ENCODE data around the gene E2F2. TPM values are rescaled to one million over a fixed set of nuclear protein-coding genes. Genes with fewer than 3 reads are reported as not detected.

Gene E2F2
- total RNA-seq, 4 donors from 2014 or later, result under 0.01 to 0.85 (median 0.26) TPM

DNA sequence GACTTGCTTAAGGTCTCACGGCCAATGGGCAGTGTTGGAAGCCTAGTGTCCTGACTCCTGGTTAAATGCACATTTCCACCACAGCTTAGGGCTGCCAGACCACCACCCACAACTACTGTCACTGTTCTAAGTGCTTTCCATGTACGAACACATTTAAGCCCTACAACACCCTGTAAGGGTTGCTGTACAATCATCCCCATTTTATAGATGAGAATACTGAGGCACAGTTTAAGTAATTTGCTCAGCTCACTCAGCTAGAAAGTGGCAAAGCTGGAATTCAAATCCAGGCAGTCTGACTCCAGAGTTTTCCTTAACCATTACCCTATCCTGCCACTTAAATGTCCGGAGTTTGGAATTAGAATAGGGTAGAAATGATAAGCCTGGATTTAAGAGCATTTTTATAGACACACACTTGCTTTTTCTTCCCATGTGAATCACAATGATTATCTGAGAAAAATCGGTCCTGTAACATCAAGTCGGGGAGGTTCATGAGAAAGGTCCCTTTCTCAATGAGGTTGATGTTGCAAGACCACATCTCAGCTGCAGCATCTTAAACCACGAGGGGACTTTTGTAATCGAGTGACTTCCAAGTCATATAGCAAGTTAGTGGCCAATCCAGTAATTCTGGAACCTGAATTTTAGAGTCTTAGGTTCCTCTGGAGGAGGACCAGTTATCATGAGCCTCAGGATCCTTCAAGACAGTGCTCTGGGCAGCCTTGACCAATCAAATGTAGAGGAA is 8.6 kb downstream of the E2F2 start:
- TF ChIP-seq, protein P1, sequence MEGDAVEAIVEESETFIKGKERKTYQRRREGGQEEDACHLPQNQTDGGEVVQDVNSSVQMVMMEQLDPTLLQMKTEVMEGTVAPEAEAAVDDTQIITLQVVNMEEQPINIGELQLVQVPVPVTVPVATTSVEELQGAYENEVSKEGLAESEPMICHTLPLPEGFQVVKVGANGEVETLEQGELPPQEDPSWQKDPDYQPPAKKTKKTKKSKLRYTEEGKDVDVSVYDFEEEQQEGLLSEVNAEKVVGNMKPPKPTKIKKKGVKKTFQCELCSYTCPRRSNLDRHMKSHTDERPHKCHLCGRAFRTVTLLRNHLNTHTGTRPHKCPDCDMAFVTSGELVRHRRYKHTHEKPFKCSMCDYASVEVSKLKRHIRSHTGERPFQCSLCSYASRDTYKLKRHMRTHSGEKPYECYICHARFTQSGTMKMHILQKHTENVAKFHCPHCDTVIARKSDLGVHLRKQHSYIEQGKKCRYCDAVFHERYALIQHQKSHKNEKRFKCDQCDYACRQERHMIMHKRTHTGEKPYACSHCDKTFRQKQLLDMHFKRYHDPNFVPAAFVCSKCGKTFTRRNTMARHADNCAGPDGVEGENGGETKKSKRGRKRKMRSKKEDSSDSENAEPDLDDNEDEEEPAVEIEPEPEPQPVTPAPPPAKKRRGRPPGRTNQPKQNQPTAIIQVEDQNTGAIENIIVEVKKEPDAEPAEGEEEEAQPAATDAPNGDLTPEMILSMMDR (IDR thresholded peaks at IDR 0.05; ENCODE audit: low read depth), result no peak

DNA sequence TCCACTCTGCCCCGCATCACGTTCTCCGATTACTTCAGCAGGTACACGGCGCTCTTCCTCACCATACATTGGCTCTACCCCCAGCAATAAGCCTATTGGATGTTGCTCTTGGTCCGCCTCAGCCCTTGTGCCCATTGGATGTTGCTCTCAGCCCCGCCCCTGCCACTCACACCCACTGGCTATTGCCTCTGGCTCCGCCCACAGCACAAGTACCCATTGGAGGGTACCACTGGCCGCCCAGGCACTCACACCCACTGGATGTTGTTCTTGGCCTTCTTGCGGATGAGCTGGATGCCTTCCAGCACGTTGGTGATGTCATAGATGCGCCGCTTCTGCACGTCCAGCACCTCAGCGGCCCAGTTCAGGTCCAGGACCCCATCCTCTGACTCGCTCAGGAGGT is 9.4 kb downstream of the E2F2 start:
- TF ChIP-seq, protein P1 (IDR thresholded peaks at IDR 0.05; ENCODE audit: low read depth), result no peak

DNA sequence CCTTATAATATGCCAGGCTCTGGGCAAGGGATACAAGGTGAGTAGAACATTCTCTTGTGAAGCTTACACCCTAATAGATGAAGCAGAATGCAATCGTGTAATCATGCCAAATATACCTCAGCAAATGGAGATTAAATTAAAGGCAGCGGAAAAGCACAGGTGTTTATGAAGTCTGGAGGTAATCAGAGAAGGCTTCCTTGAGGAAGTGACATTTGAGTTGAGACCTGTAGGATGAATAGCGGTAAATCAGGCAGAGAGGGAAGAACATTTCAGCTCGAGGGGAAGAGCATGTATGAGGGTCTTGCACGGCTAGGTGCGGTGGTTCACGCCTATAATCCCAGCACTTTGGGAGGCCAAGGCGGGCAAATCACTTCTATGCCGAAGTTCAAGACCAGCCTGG is 13.5 kb downstream of the E2F2 start:
- TF ChIP-seq, protein P1 (IDR thresholded peaks at IDR 0.05; ENCODE audit: low read depth), result no peak

DNA sequence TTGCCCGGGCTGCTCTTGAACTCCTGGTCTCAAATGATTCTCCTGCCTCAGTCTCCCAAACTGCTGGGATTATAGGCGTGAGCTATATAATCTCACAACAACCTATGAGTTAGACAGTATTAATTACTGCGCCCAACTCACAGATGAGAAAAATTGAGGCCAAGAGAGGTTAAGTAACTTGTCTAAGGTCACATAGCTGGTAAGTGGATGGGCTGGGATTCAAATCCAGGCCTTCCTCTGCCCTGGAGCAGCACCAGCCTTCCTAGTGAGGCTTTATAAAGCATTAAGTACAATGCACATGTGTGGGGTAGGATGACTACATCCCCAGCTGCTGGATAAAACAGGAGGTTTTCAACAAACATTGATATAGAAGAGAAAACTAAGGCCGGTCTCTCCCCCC is 15.1 kb downstream of the E2F2 start:
- TF ChIP-seq, protein P1 (IDR thresholded peaks at IDR 0.05; ENCODE audit: low read depth), result no peak

DNA sequence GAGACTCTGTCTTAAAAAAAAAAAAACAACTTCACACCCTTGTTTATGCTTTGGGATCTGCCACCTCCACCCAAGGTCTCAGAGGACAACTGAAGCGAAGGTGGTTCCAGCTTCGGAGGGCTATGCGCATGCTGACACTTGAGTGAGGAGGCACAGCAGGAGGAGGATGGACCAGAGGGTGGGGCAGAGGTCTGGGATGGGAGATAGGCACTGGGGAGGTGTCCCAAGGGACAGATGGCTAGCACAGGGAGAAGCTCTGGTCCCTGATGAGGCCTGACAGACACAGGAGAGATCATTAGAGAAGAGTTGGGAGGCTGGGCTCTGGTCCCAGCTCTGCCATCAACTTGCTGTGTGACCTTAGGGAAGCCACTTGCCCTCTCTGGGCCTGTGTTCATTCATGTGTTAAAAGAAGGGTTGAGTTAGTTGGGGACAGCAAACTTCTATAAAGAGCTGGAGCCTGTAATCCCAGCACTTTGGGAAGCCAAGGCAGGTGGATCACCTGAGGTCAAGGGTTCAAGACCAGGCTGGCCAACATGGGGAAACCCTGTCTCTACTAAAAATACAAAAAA is 16.8 kb downstream of the E2F2 start:
- TF ChIP-seq, protein P1 (IDR thresholded peaks at IDR 0.05; ENCODE audit: low read depth), result no peak

DNA sequence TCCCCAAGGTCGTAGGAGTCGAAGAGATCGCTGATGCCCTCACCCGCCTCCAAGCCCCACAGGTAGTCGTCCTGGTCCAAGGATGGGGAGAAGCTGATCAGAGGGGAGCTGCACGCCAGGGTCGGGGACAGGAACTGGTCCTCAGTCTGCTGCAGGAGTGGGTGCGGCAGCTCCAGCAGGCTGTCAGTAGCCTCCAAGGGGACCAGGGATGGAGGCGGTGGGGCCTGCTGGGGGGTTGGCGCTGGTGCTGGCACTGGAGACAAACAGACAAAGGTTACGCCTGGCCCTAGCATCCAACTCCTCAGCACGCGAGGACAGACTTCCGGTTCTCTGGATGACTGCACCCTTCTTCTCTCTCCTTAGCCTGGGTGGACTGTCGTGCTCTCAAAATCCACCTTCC is 21.1 kb downstream of the E2F2 start:
- TF ChIP-seq, protein P1 (IDR thresholded peaks at IDR 0.05; ENCODE audit: low read depth), result no peak

DNA sequence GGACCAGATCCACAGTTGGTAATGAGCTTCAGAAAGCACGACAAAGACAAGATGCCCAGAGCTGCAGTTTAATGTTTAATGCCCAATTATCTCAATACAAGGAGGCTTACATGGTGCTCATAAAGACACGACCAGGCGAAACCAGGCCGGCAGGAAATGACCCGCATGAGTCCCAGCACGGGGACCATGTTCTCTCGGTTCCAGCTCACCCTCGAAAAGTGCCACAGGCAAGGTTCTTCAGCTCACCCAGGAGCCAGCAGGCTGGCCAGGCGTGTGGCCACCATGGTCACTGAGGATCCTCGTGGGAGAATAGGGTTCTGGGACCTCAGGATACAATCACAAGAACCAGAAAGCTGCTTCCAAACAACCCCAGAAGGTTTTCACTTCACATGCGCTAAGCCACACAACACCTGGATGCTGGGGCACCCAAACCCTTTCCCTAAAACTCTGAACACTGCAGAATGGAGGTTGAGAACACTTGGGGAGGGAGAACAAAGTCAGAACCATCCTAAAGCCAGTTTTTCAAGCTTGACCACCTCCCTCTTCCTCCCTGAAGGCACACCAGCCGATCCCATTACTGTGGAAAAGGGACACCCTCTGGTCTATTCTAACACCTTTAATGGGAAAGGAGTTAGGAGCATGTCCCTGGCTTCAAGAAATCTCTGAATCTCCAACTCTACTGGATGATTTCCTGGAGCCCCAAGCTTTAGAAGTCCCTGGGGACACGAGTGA is 24.5 kb downstream of the E2F2 start:
- TF ChIP-seq, protein P1 (IDR thresholded peaks at IDR 0.05; ENCODE audit: low read depth), result no peak
